ENCODE data around the gene ITPRID2.

DNA sequence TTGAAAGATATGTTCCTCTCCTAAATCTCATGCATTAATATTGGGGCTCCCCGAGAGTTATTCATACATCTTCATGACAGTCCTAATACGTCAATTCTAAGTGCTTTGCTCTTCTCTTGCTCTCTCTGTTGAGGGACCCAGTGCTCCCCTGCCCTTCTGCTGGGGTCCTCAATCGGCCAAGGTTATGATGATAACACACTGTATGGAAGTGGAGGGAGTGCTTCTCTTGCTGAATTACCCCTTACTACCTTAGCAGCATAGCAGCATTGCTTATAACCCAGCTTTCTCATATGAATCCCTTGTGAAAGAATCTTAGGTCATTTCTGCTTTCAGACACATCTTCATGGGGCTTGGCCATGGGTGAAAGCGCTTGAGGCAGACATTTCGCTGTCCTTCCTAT lies 43.2 kb downstream of the ITPRID2 start:
- TF ChIP-seq, protein P1, sequence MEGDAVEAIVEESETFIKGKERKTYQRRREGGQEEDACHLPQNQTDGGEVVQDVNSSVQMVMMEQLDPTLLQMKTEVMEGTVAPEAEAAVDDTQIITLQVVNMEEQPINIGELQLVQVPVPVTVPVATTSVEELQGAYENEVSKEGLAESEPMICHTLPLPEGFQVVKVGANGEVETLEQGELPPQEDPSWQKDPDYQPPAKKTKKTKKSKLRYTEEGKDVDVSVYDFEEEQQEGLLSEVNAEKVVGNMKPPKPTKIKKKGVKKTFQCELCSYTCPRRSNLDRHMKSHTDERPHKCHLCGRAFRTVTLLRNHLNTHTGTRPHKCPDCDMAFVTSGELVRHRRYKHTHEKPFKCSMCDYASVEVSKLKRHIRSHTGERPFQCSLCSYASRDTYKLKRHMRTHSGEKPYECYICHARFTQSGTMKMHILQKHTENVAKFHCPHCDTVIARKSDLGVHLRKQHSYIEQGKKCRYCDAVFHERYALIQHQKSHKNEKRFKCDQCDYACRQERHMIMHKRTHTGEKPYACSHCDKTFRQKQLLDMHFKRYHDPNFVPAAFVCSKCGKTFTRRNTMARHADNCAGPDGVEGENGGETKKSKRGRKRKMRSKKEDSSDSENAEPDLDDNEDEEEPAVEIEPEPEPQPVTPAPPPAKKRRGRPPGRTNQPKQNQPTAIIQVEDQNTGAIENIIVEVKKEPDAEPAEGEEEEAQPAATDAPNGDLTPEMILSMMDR (IDR thresholded peaks at IDR 0.05 in 4 of 5, conservative IDR thresholded peaks at IDR 0.05 in 1 of 5): no peak
- no peak for TF ChIP-seq POLR2A (IDR thresholded peaks at IDR 0.05)
